HG02973 (cell line): ENCODE results near the gene POLN.

Experiments
- ATAC-seq: cut with Tn5 transposase; IDR thresholded peaks from one replicate; pipeline ENCODE4 v1.9.1; 2021; ENCODE audit warnings: moderate library complexity; ENCODE audit not compliant: unreplicated experiment

POLN gene

DNA sequence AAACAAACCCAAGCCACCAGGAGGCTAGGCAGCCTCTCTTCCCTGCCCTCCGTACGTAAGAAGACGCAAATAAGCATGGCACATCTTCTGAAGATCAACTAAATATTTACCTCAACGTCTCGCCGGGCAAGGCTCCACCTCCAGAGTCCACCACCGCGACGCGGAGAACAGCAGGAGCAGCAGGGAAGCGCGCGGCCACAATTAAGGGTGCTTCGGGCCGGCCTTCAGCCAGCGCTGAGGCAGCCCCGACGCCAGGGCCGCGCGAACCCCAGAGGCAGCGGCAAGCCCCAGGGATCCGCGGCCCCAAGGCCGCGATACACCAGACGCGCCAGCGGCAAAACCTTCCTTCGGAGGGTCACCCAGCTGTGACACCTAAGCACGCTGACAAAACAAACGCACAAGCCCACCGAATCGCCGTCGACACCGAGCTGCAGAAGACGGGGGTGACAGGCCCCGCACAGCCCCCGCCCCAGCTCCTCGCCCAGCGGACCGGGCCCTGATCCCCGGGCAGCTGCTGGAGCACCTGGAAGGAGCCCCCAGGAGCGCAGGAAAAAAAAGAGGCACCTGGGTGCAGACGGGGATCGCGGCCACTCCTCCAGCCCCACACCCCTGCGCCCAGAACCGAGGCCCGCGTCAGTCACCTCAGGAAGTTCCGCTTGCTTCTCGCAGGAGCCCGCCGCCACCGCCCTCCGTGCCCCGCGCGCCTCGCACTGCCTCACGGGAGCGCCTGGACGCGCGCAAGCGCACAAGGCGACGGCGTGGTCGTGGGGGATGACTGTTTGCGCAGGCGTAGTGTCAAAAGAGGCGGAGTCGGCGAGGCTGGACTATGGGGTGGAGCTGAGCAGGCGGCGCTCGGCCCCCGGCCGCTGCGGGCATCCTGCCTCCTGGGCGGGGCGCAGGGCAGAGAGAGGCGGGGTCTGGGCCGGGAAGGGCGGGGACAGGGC is at the start of gene POLN, which contains the start of gene HAUS3:
Gene POLN (minus strand): TSS at position 712 of the 944 bp plus-strand sequence. CDS start 12,890 bp downstream, outside the sequence.
Gene HAUS3 (minus strand): TSS at position 712 of the 944 bp plus-strand sequence. CDS start 1,175 bp downstream, outside the sequence.
- ATAC-seq: peak; percentile 82

DNA sequence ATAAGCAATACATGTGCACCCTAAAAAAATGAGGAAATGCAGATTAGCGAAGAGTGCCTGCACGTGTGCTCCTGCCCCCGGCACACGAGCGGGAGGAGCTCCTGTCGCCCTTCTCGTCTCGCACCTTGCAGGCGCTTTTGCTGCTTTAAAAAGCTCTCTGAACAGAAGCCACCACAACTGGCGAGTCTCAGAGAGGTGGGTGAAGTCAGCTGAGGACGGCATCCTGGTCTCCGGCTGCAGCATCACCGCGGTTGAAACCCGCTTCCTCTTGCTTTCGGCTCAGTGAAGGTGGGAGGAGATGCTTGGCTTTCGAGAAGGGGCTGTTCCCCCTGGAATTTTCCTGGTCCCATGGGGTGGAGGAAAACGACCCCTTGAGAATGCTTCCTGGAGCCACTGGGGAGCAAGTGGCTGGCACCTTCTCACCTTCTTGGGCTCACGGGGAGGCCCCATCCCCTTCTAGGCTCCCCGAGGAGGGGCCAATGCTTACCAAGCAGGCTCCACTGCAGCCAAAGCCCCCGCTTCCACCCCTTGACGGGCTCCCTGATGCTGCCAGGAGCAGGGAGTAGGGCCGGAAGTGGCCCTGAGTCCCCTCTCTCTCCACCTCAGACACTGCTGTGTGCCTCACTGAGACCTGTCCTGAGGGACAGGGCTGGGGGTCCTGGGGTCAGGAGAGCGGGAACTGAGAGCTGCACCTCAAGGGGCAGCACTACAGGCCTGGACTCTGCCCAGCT is 49.2 kb upstream of the POLN start:
- no peak for ATAC-seq

- no peak for ATAC-seq
Measured at GRCh38 chr4:2290488-2290887, 48.6 kb upstream of the POLN start.

DNA sequence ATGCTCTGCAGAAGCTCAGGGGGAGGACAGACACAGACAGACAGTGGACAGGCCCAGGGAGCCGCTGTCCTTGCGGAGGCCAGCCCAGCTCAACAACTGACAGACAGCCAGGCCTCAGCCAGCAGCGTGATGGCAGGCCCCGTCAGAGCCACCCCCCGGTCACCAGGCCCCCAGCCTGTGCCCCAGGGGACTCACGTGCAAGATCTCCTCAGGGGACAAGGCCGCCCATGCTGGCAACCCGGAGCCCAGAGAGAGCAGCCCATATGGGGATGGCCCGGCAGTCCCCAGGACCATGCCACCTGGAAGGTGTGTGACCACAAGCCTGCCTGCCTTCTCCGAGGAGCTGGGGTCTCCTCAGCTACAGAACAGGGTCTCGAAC is 48.0 kb upstream of the POLN start:
- ATAC-seq: no peak

DNA sequence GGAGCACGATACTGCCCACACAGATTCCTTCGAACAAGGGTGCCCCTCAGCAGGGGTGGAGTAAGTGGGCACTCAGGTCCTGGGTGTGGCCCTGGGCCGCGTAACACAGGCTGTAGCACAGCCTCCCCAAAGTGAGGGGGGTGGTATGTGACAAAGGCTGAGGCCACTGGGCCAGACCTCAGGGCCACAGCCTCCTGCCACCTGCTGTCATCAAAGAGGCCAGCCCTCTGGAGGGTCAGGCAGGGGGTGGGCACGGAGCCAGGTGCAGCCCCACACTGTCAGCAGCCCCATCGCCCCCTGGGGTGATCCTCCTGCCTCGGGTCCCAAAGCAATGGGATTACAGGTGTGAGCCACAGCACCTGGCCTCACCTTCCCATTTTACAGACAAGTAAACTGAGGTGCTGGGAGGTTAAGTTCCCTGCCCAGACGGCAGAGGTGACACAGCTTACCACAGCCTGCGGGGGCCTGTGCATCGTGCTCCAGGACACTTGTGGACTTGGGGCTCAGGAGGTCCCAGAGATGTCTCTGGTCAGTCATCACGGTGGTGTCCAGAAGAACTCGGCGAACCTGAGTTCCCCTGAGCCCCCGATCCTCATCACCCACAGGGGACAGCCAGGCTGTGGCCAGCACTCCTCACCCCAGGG is 47.5 kb upstream of the POLN start:
- ATAC-seq: no peak

- ATAC-seq: no peak
Measured at GRCh38 chr4:2288051-2288541, 46.2 kb upstream of the POLN start.

GRCh38 chr4:2287594-2287915 is 45.6 kb upstream of the POLN start:
- no peak for ATAC-seq

DNA sequence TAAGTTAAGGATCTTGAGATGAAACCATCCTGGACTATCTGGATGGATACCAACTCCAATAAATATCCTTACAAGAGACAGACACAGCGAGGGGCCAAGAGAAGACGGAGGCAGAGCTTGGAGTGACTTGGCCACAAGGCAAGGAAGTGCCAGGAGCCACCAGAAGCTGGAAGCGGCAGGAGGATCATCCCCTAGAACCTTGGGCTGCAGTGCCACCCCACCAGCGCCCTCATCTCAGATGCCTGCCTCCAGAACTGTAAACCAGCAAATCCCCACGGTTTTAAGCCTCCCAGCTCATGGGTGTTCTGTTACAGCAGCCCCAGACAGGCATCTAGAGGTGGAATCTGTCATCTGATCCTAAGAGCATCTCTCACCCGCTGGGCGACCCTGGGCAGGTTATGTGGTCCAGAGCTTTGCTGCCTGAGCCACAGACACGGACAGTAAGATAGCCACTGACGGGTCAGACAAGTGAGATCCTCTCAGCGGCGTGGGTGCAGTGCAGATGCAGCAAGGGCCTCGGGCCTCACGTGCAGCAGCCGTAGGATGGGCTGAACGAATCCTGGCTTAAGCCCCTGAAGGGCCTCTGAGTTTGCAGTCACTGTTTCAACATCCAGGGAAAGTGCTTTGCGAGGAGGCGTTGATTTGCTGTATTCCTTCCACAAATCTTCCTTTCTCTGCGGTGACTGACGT is 45.1 kb upstream of the POLN start:
- ATAC-seq: no peak

GRCh38 chr4:2285613-2286381 is 43.9 kb upstream of the POLN start:
- no peak for ATAC-seq

DNA sequence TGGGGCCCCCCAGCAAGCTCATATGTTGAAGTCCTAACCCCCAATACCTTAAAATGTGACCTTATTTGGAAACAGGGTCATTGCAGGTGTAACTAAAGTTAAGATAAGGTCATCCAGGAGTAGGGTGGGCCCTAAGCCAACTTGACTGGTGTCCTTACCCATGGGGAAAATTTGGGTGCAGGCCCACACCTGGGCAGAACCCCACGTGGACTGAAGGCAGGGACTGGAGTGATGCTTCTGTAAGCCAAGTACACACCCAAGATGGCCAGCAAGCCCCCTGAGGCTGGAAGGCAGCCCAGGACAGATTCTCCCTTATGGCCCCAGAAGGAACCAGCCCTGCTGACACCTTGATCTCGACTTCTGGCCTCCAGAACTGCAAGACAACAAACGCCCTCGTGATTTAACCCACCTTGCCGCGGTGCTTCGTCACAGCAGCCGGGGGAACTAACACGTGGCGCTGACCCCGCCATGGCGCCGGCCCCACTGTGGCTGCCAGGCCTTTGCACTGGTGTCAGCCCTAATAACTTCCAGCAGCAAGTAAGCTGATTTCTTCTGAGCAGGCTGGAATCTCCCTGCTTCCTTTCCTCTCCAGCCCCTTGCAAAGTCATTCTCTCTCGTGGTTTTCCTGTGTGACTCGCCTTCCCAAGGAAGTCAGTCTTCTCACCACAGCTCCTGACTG is 43.2 kb upstream of the POLN start:
- ATAC-seq: no peak

DNA sequence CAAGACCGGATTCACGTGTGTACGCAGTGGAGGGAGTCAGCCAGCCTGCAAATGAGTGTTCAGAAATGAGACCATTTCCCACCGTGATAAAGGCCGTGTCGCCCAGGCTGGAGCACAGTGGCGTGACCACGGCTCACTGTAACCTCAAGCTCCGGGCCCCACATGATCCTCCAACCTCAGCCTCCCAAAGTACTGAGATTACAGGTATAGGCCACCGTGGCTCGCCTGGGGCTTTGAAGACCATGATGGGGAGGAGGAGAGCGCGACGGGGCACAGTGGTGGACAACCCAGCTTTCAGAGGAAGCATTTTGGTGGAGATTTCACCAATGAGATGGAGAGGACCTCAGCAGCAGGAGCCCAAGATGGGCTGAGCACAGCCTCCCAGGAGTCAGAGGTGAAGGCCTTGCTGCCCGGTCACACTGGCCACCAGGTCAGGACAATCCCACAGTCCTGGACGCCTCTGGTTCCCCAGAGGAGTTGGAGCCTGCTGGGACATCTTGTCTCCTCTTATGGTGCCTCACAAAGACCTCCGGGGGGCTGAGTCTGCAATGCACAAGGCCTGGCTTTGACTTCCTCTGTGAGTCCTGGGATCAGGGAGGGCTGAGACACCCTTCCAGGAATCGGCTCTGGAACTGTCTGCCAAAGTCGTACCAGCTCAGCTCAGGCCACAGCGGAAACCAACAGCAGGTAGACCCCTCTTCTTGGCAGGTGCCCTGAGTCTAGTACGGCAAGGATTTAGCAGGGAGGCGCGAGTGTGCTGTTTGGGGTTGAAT is 42.4 kb upstream of the POLN start:
- no peak for ATAC-seq

GRCh38 chr4:2283199-2283711 is 41.3 kb upstream of the POLN start:
- no peak for ATAC-seq

DNA sequence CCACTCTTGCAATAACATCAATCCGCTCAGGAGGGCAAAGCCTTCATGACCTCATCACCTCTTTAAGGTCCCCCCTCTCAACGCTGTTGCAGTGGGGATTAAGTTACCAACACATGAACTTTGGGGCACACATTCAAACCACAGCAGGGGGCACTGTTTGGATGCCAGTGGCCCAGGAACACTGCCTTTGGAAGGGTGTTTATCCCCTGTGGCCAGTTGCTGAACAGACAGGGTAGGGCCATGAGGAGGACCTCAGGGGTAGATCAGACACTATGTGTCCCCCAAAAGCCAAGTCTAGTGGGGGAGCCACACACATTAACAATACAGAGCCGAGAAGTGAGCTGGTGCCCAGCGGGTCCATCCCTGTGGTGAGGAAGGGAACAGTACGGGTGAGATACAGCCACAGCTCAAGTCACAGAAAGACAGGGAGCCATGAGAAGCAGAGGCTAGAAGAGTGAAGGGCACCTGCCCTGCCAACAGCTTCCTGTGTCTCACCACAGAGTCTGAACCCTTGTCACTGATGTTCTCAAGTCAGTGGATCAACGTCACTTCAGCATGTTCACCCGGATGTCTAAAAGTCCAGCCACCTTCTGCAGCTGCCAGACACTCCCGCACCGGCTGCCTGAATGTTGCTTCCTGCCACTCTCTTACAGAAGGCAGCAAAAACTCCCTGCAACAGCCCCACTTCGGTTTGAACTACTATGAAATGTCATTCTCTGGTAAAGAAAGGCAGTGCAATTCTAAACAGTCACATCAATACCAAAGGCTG is 39.8 kb upstream of the POLN start:
- ATAC-seq: no peak

- no peak for ATAC-seq
Measured at GRCh38 chr4:2280531-2281300, 38.8 kb upstream of the POLN start.

GRCh38 chr4:2277956-2278355 is 36.0 kb upstream of the POLN start:
- ATAC-seq: no peak

- ATAC-seq: no peak
Measured at GRCh38 chr4:2276581-2277325, 34.8 kb upstream of the POLN start.
